Panc1 (cell line): ENCODE results near the gene FCHSD2. TPM values are rescaled to one million over a fixed set of nuclear protein-coding genes. Genes with fewer than 3 reads are reported as not detected.

Experiments used
- ATAC-seq: fragments of 200-7000 bp; cut with Tn5 transposase; 2 replicates; pipeline ENCODE4 v1.9.1; 2020; ENCODE audit warnings: mild to moderate bottlenecking, moderate library complexity
- BruUV-seq: library from RNA; stranded (reverse); fragments of 400-500 nt; replicated peaks from 2 replicates; lab custom pipeline; 2021; lab: Mats Ljungman, UMichigan
- CTCF ChIA-PET: fragments of 300-600 bp; sonication (Branson Sonifier 250); formaldehyde crosslinking; loops from one replicate; lab custom pipeline; 2022; ENCODE audit warnings: antibody characterized with exemption; lab: Charles Lee
- POLR2A ChIA-PET: fragments of 300-600 bp; sonication (Branson Sonifier 250); formaldehyde crosslinking; loops from one replicate; lab custom pipeline; 2022; ENCODE audit warnings: antibody characterized with exemption; lab: Charles Lee
- DNase-seq: peaks from one replicate; pipeline ENCODE4 v3.0.0-alpha.2; 2010; ENCODE audit warnings: low read depth, low spot score
- H3K27ac ChIP-seq: 2 replicates; pipeline ENCODE4 v1.5.1; 2011; ENCODE audit warnings: mild to moderate bottlenecking, low read length, inconsistent platforms
- H3K27me3 ChIP-seq: fragments of 200-500 bp; sonication (Bioruptor generic); 2 replicates; pipeline ENCODE4 v1.6.0; 2014; ENCODE audit warnings: low read length, inconsistent platforms; ENCODE audit not compliant: control insufficient read depth, insufficient read depth
- H3K36me3 ChIP-seq: fragments of 200-500 bp; sonication (Bioruptor generic); 2 replicates; pipeline ENCODE4 v1.5.1; 2014; ENCODE audit warnings: inconsistent platforms, mild to moderate bottlenecking, low read length, moderate library complexity; ENCODE audit not compliant: control insufficient read depth, insufficient read depth
- H3K4me1 ChIP-seq: 2 replicates; pipeline ENCODE4 v1.5.1; 2011; ENCODE audit warnings: inconsistent platforms, mild to moderate bottlenecking, low read length, moderate library complexity; ENCODE audit not compliant: control insufficient read depth, insufficient read depth
- H3K4me3 ChIP-seq, 2 experiments: 2 replicates each; pipeline ENCODE4 v1.5.1; 2011 to 2012; ENCODE audit warnings: low read depth in 2 of 2, low read length in 2 of 2, mild to moderate bottlenecking in 2 of 2, inconsistent platforms in 1 of 2, moderate library complexity in 1 of 2
- H3K9me3 ChIP-seq: fragments of 200-500 bp; sonication (Bioruptor generic); 2 replicates; pipeline ENCODE4 v1.5.1; 2014; ENCODE audit warnings: low read depth, mild to moderate bottlenecking, inconsistent platforms, low read length, moderate library complexity; ENCODE audit not compliant: control insufficient read depth, insufficient read depth
- POLR2AphosphoS5 ChIP-seq: IDR thresholded peaks from 2 replicates; pipeline ENCODE4 v1.6.1; 2012; ENCODE audit warnings: mild to moderate bottlenecking, low read depth, low read length, moderate library complexity
- SIN3A ChIP-seq: IDR thresholded peaks from 2 replicates; pipeline ENCODE4 v1.6.1; 2012; ENCODE audit warnings: low read depth, mild to moderate bottlenecking, low read length, moderate library complexity, borderline replicate concordance; ENCODE audit not compliant: insufficient read depth
- TCF7L2 ChIP-seq: IDR thresholded peaks from 2 replicates; pipeline ENCODE4 v1.6.1; 2011; ENCODE audit warnings: mild to moderate bottlenecking, low read depth, low read length, inconsistent platforms
- in situ Hi-C: cut with HindIII; loops from 2 replicates; pipeline ENCODE4 v1.10.0; 2016; ENCODE audit warnings: low sequenced_read_pairs, low pct_unique_long_range_greater_than_20kb
- intact Hi-C: fragments of 100-400 bp; cut with micrococcal nuclease; formaldehyde crosslinking; loops from one replicate; pipeline ENCODE4 v1.10.0; 2022; ENCODE audit not compliant: unreplicated experiment
- total RNA-seq: library from RNA; stranded (reverse); gene quantifications from one replicate; pipeline ENCODE4 v1.2.1, GENCODE V29; 2021; ENCODE audit not compliant: unreplicated experiment
- TF ChIP-seq, protein P1 (sequence below), 2 experiments: IDR thresholded peaks; 2 replicates each; pipeline ENCODE4 v1.6.1; 2011 to 2012; ENCODE audit warnings: low read depth in 2 of 2, control low read depth in 1 of 2, low read length in 1 of 2, mild to moderate bottlenecking in 1 of 2, moderate library complexity in 1 of 2; ENCODE audit not compliant: insufficient read depth in 1 of 2
- TF ChIP-seq, protein P2 (sequence below): fragments of 450-650 bp; IDR thresholded peaks from 2 replicates; pipeline ENCODE4 v1.5.1; 2017; ENCODE audit warnings: mild to moderate bottlenecking

The FCHSD2 gene
- total RNA-seq, 1 experiment from 2014 or later, result 31.8 TPM

DNA sequence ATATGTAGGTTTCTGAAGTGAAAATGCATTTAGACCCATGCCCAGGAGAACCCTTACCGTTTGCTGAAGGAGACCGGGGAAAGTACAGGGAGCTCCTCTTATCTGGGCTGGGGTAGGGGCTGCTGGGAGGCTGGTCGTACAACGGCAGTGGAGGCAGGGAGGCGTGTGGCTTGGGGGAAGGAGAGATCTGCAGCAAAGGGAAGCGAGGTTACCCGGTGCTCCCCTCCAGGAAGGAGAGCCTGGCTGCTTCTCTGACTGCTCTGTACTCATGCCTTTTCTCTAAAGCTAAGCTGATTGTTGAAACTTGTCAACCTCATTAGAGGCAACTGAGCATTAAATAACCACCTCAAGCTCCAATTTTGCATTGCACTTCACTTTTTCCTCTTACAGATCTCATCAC, 300.7 kb downstream of the FCHSD2 start:
- intact Hi-C loops (no loop called here), in situ Hi-C loops (no loop called here)
- ATAC-seq (no peak), DNase-seq (no peak)
- ChIA-PET POLR2A (interaction anchor here (0.7 kb wide), 1 partner anchor 114 kb away, joined by 3 read pairs; no protein-coding TSS in a partner anchor), CTCF (no interaction called here)
- Histone ChIP-seq H3K9me3 (no peaks in the 10 kb centered on the region), H3K27ac (no peak overlapping the region), H3K27me3 (no peaks in the 10 kb centered on the region), H3K4me1 (no peaks in the 10 kb centered on the region), H3K36me3 (no peaks in the 10 kb centered on the region), H3K4me3 (no peak overlapping the region)
- TF ChIP-seq, protein P1, sequence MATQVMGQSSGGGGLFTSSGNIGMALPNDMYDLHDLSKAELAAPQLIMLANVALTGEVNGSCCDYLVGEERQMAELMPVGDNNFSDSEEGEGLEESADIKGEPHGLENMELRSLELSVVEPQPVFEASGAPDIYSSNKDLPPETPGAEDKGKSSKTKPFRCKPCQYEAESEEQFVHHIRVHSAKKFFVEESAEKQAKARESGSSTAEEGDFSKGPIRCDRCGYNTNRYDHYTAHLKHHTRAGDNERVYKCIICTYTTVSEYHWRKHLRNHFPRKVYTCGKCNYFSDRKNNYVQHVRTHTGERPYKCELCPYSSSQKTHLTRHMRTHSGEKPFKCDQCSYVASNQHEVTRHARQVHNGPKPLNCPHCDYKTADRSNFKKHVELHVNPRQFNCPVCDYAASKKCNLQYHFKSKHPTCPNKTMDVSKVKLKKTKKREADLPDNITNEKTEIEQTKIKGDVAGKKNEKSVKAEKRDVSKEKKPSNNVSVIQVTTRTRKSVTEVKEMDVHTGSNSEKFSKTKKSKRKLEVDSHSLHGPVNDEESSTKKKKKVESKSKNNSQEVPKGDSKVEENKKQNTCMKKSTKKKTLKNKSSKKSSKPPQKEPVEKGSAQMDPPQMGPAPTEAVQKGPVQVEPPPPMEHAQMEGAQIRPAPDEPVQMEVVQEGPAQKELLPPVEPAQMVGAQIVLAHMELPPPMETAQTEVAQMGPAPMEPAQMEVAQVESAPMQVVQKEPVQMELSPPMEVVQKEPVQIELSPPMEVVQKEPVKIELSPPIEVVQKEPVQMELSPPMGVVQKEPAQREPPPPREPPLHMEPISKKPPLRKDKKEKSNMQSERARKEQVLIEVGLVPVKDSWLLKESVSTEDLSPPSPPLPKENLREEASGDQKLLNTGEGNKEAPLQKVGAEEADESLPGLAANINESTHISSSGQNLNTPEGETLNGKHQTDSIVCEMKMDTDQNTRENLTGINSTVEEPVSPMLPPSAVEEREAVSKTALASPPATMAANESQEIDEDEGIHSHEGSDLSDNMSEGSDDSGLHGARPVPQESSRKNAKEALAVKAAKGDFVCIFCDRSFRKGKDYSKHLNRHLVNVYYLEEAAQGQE (IDR thresholded peaks at IDR 0.05; ENCODE audit: insufficient read depth in 1 of 2, low read depth in 2 of 2, low read length in 1 of 2), result no peak
- no peak for TF ChIP-seq TCF7L2
- TF ChIP-seq POLR2AphosphoS5, result no peak
- TF ChIP-seq SIN3A, result no peak
- TF ChIP-seq, protein P2, sequence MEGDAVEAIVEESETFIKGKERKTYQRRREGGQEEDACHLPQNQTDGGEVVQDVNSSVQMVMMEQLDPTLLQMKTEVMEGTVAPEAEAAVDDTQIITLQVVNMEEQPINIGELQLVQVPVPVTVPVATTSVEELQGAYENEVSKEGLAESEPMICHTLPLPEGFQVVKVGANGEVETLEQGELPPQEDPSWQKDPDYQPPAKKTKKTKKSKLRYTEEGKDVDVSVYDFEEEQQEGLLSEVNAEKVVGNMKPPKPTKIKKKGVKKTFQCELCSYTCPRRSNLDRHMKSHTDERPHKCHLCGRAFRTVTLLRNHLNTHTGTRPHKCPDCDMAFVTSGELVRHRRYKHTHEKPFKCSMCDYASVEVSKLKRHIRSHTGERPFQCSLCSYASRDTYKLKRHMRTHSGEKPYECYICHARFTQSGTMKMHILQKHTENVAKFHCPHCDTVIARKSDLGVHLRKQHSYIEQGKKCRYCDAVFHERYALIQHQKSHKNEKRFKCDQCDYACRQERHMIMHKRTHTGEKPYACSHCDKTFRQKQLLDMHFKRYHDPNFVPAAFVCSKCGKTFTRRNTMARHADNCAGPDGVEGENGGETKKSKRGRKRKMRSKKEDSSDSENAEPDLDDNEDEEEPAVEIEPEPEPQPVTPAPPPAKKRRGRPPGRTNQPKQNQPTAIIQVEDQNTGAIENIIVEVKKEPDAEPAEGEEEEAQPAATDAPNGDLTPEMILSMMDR, result no peak
- BruUV-seq, result no TSS peak

DNA sequence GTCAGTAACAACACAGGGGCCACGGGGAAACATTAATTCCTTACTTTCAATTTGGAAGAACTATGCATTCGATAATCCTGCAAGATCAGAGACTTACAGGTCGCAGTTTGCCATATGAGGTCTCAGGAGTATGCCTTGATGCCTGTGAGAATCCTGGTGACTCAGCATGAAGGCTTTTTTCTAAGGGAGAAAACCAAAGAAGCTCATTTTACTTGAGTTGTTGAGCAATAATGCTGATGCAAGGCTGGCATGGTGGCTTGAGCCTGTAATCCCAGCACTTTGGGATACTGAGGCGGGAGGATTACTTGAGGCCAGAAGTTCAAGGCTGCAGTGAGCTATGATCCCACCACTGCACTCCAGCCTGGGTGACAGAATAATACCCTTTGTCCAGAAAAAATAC, 301.3 kb downstream of the FCHSD2 start:
- DNase-seq, result no peak
- no peaks in the 10 kb centered on the region for H3K4me1 ChIP-seq
- H3K27me3 ChIP-seq, result no peaks in the 10 kb centered on the region
- H3K4me3 ChIP-seq, result no peak overlapping the region
- no peak for TF ChIP-seq SIN3A
- TF ChIP-seq, protein P1 (IDR thresholded peaks at IDR 0.05; ENCODE audit: insufficient read depth in 1 of 2, low read depth in 2 of 2, low read length in 1 of 2), result no peak
- no peak for TF ChIP-seq TCF7L2
- no peak for TF ChIP-seq POLR2AphosphoS5
- TF ChIP-seq, protein P2, result no peak
- intact Hi-C loops (no loop called here), in situ Hi-C loops (no loop called here)
- H3K36me3 ChIP-seq, result no peaks in the 10 kb centered on the region
- CTCF ChIA-PET, result no interaction called here
- BruUV-seq, result no TSS peak
- H3K27ac ChIP-seq, result no peak overlapping the region
- no peak for ATAC-seq
- POLR2A ChIA-PET, result no interaction called here
- no peaks in the 10 kb centered on the region for H3K9me3 ChIP-seq
